HEK293 (cell line): Measurements from ENCODE around the gene CDH22.

Experiments used
- CTCF ChIA-PET: fragments of 350-600 bp; formaldehyde crosslinking; extraction: SDS; loops from one replicate; lab custom pipeline; 2021; ENCODE audit warnings: antibody characterized with exemption; lab: Yijun Ruan, JAX
- POLR2A ChIA-PET: fragments of 300-600 bp; formaldehyde crosslinking; extraction: SDS; loops from one replicate; lab custom pipeline; 2020; ENCODE audit warnings: antibody characterized with exemption, inconsistent platforms; lab: Yijun Ruan, JAX
- H3K27ac ChIP-seq: fragments of 200-500 bp; sonication (Bioruptor generic); 2 replicates; pipeline ENCODE4 v1.5.1; 2014; ENCODE audit warnings: low read depth, low read length, control low read depth, inconsistent platforms; ENCODE audit errors: extremely low read depth
- H3K36me3 ChIP-seq, 2 experiments: fragments of 200-500 bp in 1 of 2; sonication (Bioruptor generic) in 1 of 2; 1 replicate in 1 of 2; 2 replicates in 1 of 2; pipeline ENCODE4 v1.5.1; 2014 to 2017; ENCODE audit warnings: inconsistent platforms in 2 of 2, low read length in 2 of 2; ENCODE audit not compliant: control insufficient read depth in 2 of 2, insufficient read depth in 1 of 2
- H3K4me1 ChIP-seq: fragments of 200-500 bp; sonication (Bioruptor generic); 2 replicates; pipeline ENCODE4 v1.5.1; 2014; ENCODE audit warnings: mild to moderate bottlenecking, low read length, inconsistent platforms; ENCODE audit not compliant: control insufficient read depth, insufficient read depth
- H3K4me3 ChIP-seq: 2 replicates; pipeline ENCODE4 v1.5.1; 2011; ENCODE audit warnings: low read depth, mild to moderate bottlenecking, control low read depth, low read length, moderate library complexity
- H3K9me3 ChIP-seq: fragments of 200-500 bp; sonication (Bioruptor generic); 2 replicates; pipeline ENCODE4 v1.5.1; 2014; ENCODE audit warnings: low read depth, low read length, inconsistent platforms; ENCODE audit not compliant: control insufficient read depth, insufficient read depth
- BCL11B ChIP-seq: fragments of 450-650 bp; formaldehyde crosslinking; IDR thresholded peaks from 2 replicates; pipeline ENCODE4 v1.5.1; 2016; ENCODE audit warnings: low read depth, missing biosample characterization, missing genetic modification characterization
- EGR2 ChIP-seq: fragments of 450-650 bp; formaldehyde crosslinking; IDR thresholded peaks from 2 replicates; pipeline ENCODE4 v1.5.1; 2016; ENCODE audit warnings: low read depth, missing biosample characterization, missing genetic modification characterization
- ELK4 ChIP-seq: IDR thresholded peaks from 2 replicates; pipeline ENCODE4 v1.6.1; 2011; ENCODE audit warnings: mild to moderate bottlenecking, low read depth, low read length, borderline replicate concordance
- GFI1B ChIP-seq: fragments of 450-650 bp; formaldehyde crosslinking; IDR thresholded peaks from 2 replicates; pipeline ENCODE4 v1.5.1; 2016; ENCODE audit warnings: missing biosample characterization, missing genetic modification characterization
- HOXD13 ChIP-seq: sonication (generic); formaldehyde crosslinking; IDR thresholded peaks from 2 replicates; pipeline ENCODE4 v1.8.0; 2022; ENCODE audit warnings: missing genetic modification reagents, borderline replicate concordance
- KLF1 ChIP-seq: fragments of 450-650 bp; formaldehyde crosslinking; IDR thresholded peaks from 2 replicates; pipeline ENCODE4 v1.5.1; 2016; ENCODE audit warnings: missing biosample characterization, missing genetic modification characterization
- KLF8 ChIP-seq: fragments of 450-650 bp; formaldehyde crosslinking; IDR thresholded peaks from 2 replicates; pipeline ENCODE4 v1.5.1; 2016; ENCODE audit warnings: missing biosample characterization, missing genetic modification characterization
- KLF9 ChIP-seq: fragments of 450-650 bp; formaldehyde crosslinking; IDR thresholded peaks from 2 replicates; pipeline ENCODE4 v1.5.1; 2016; ENCODE audit warnings: missing biosample characterization, missing genetic modification characterization, low read depth
- REST ChIP-seq: fragments of 450-650 bp; formaldehyde crosslinking; IDR thresholded peaks from 2 replicates; pipeline ENCODE4 v1.5.1; 2016; ENCODE audit warnings: missing biosample characterization, missing genetic modification characterization
- SETDB1 ChIP-seq: IDR thresholded peaks from one replicate; pipeline ENCODE4 v1.6.1; 2017; ENCODE audit warnings: mild to moderate bottlenecking, low read length, moderate library complexity, mixed read lengths; ENCODE audit not compliant: insufficient read length
- SP3 ChIP-seq: fragments of 450-650 bp; formaldehyde crosslinking; IDR thresholded peaks from 2 replicates; pipeline ENCODE4 v1.5.1; 2016; ENCODE audit warnings: missing biosample characterization, missing genetic modification characterization
- ZBTB17 ChIP-seq: fragments of 450-650 bp; formaldehyde crosslinking; IDR thresholded peaks from 2 replicates; pipeline ENCODE4 v1.5.1; 2016; ENCODE audit warnings: missing biosample characterization, missing genetic modification characterization
- ZBTB44 ChIP-seq: fragments of 450-650 bp; IDR thresholded peaks from 2 replicates; pipeline ENCODE4 v1.5.1; 2018; ENCODE audit warnings: missing biosample characterization, mild to moderate bottlenecking, missing genetic modification characterization
- ZBTB7A ChIP-seq: fragments of 450-650 bp; formaldehyde crosslinking; IDR thresholded peaks from 2 replicates; pipeline ENCODE4 v1.5.1; 2016; ENCODE audit warnings: low read depth, missing biosample characterization, missing genetic modification characterization
- ZFHX2 ChIP-seq: fragments of 450-650 bp; formaldehyde crosslinking; conservative IDR thresholded peaks from 2 replicates; pipeline ENCODE4 v1.5.1; 2016; ENCODE audit warnings: missing biosample characterization, missing genetic modification characterization
- ZFP37 ChIP-seq: fragments of 450-650 bp; formaldehyde crosslinking; IDR thresholded peaks from 2 replicates; pipeline ENCODE4 v1.5.1; 2016; ENCODE audit warnings: missing biosample characterization, missing genetic modification characterization
- ZNF10 ChIP-seq: fragments of 450-650 bp; formaldehyde crosslinking; IDR thresholded peaks from 2 replicates; pipeline ENCODE4 v1.5.1; 2017; ENCODE audit warnings: missing biosample characterization, missing genetic modification characterization
- ZNF16 ChIP-seq: fragments of 450-650 bp; formaldehyde crosslinking; IDR thresholded peaks from 2 replicates; pipeline ENCODE4 v1.5.1; 2016; ENCODE audit warnings: low read depth, missing biosample characterization, missing genetic modification characterization
- ZNF19 ChIP-seq: fragments of 450-650 bp; formaldehyde crosslinking; IDR thresholded peaks from 2 replicates; pipeline ENCODE4; 2016; ENCODE audit warnings: missing biosample characterization, missing genetic modification characterization, low read depth
- ZNF211 ChIP-seq: fragments of 450-650 bp; formaldehyde crosslinking; IDR thresholded peaks from 2 replicates; pipeline ENCODE4 v1.5.1; 2016; ENCODE audit warnings: low read depth, missing biosample characterization, missing genetic modification characterization
- ZNF214 ChIP-seq: fragments of 450-650 bp; formaldehyde crosslinking; IDR thresholded peaks from 2 replicates; pipeline ENCODE4 v1.5.1; 2017; ENCODE audit warnings: missing biosample characterization, mild to moderate bottlenecking, missing genetic modification characterization, borderline replicate concordance
- ZNF404 ChIP-seq: fragments of 450-650 bp; formaldehyde crosslinking; IDR thresholded peaks from 2 replicates; pipeline ENCODE4 v1.5.1; 2017; ENCODE audit warnings: missing biosample characterization, missing genetic modification characterization
- ZNF510 ChIP-seq: fragments of 450-650 bp; formaldehyde crosslinking; IDR thresholded peaks from 2 replicates; pipeline ENCODE4 v1.5.1; 2018; ENCODE audit warnings: mild to moderate bottlenecking, missing genetic modification characterization, missing biosample characterization; ENCODE audit not compliant: insufficient replicate concordance
- ZNF514 ChIP-seq: fragments of 450-650 bp; formaldehyde crosslinking; IDR thresholded peaks from 2 replicates; pipeline ENCODE4 v1.5.1; 2016; ENCODE audit warnings: missing biosample characterization, missing genetic modification characterization
- ZNF558 ChIP-seq: fragments of 450-650 bp; formaldehyde crosslinking; IDR thresholded peaks from 2 replicates; pipeline ENCODE4 v1.5.1; 2016; ENCODE audit warnings: missing biosample characterization, missing genetic modification characterization
- ZNF785 ChIP-seq: fragments of 450-650 bp; formaldehyde crosslinking; IDR thresholded peaks from 2 replicates; pipeline ENCODE4 v1.5.1; 2016; ENCODE audit warnings: missing biosample characterization, missing genetic modification characterization
- ZNF791 ChIP-seq: fragments of 450-650 bp; formaldehyde crosslinking; IDR thresholded peaks from 2 replicates; pipeline ENCODE4 v1.5.1; 2016; ENCODE audit warnings: missing biosample characterization, missing genetic modification characterization

The CDH22 gene

GRCh38 chr20:46230801-46231282, 77.5 kb downstream of the CDH22 start (continued):
- TF ChIP-seq ELK4 = no peak
- TF ChIP-seq ZNF211 (tag by site-specific recombination) = no peak
- no peak for TF ChIP-seq BCL11B
- TF ChIP-seq ZNF214 (tag by site-specific recombination) = no peak
- TF ChIP-seq EGR2 (tag by site-specific recombination) = no peak
- 0 out of 2 replicates have a peak, but pooled peaks have one; percentile 12 for TF ChIP-seq HOXD13 (CRISPR knock-in tag)
- no peak for TF ChIP-seq SETDB1
- no peak for TF ChIP-seq ZNF558
- no peak for TF ChIP-seq KLF9 (tag by site-specific recombination)
- peak; percentile 29; the same call in 1 of the 2 replicates for TF ChIP-seq KLF8 (tag by site-specific recombination)
- TF ChIP-seq ZFHX2 (tag by site-specific recombination) = no peak
- TF ChIP-seq ZNF404 (tag by site-specific recombination) = no peak
- TF ChIP-seq ZNF16 (tag by site-specific recombination) = no peak
- TF ChIP-seq ZBTB17 = peak; percentile 45; the same call in 1 of the 2 replicates
- no peak for TF ChIP-seq GFI1B
- TF ChIP-seq ZNF785 (tag by site-specific recombination) = no peak
- TF ChIP-seq ZNF10 (tag by site-specific recombination) = peak; percentile 41; the same call in 1 of the 2 replicates
- TF ChIP-seq SP3 = no peak
- TF ChIP-seq KLF1 (tag by site-specific recombination) = no peak
- TF ChIP-seq ZNF510 (tag by site-specific recombination) = no peak
- TF ChIP-seq ZFP37 (tag by site-specific recombination) = no peak
- no peak for TF ChIP-seq ZNF19 (tag by site-specific recombination)

- no peak for TF ChIP-seq ZBTB7A (tag by site-specific recombination)
- no peak for TF ChIP-seq ZNF791 (tag by site-specific recombination)
- TF ChIP-seq, all 188 proteins: peak for 0
- Histone ChIP-seq H3K27ac (no peak overlapping the region), H3K36me3 (no peaks in the 10 kb centered on the region), H3K4me3 (no peak overlapping the region), H3K4me1 (no peaks in the 10 kb centered on the region), H3K9me3 (no peaks in the 10 kb centered on the region)
- CTCF ChIA-PET = interaction anchor here (0.7 to 1.5 kb wide), 5 partner anchors 15 to 215 kb away, joined by 3 to 5 read pairs (median 4); no protein-coding TSS in a partner anchor
- POLR2A ChIA-PET = interaction anchor here (1.7 kb wide), 1 partner anchor 14 kb away, joined by 5 read pairs; no protein-coding TSS in a partner anchor
Observed at GRCh38 chr20:46230106-46230491, 78.2 kb downstream of the CDH22 start.

GRCh38 chr20:46229478-46230105, 78.7 kb downstream of the CDH22 start:
- Histone ChIP-seq H3K27ac (no peak overlapping the region), H3K4me1 (no peaks in the 10 kb centered on the region), H3K36me3 (no peaks in the 10 kb centered on the region), H3K9me3 (no peaks in the 10 kb centered on the region), H3K4me3 (no peak overlapping the region)
- TF ChIP-seq ZBTB44 (tag by site-specific recombination) = no peak
- peak; percentile 95 for TF ChIP-seq REST (tag by site-specific recombination)
- no peak for TF ChIP-seq ZNF514 (tag by site-specific recombination)
- ChIA-PET POLR2A (interaction anchor here (1.7 kb wide), 1 partner anchor 14 kb away, joined by 5 read pairs; no protein-coding TSS in a partner anchor), CTCF (interaction anchor here (1.2 to 1.5 kb wide), 2 partner anchors 25 to 54 kb away, joined by 4 to 5 read pairs; no protein-coding TSS in a partner anchor)
